SU-DHL-6 (cell line): ENCODE results near the gene SYNDIG1.

ENCODE experiments used
- H2AFZ ChIP-seq: fragments of 200-600 bp; sonication (generic); 2 replicates; pipeline ENCODE4 v1.6.1; 2014; ENCODE audit warnings: low read depth, mild to moderate bottlenecking, moderate library complexity, mixed read lengths, antibody characterized with exemption, low read length; ENCODE audit not compliant: severe bottlenecking
- H3F3A ChIP-seq: fragments of 200-600 bp; shearing (Covaris generic); 2 replicates; pipeline ENCODE4 v1.6.0; 2016; ENCODE audit warnings: antibody characterized with exemption, mild to moderate bottlenecking; ENCODE audit not compliant: insufficient read depth
- H3K27ac ChIP-seq: fragments of 200-600 bp; sonication (generic); 2 replicates; pipeline ENCODE4 v1.5.1; 2016; ENCODE audit warnings: low read depth, mild to moderate bottlenecking, low read length, moderate library complexity, mixed read lengths
- H3K27me3 ChIP-seq: fragments of 200-600 bp; sonication (generic), shearing (Covaris generic); 2 replicates; pipeline ENCODE4 v1.6.0; 2014; ENCODE audit warnings: mild to moderate bottlenecking, low read length
- H3K36me3 ChIP-seq: fragments of 200-600 bp; sonication (generic); 2 replicates; pipeline ENCODE4 v1.6.1; 2014; ENCODE audit warnings: mild to moderate bottlenecking, low read length, mixed read lengths
- H3K4me2 ChIP-seq: fragments of 300-600, 200-600 bp; shearing (Covaris generic), sonication (generic); 2 replicates; pipeline ENCODE4 v1.6.0; 2014; ENCODE audit warnings: low read length, low read depth, mild to moderate bottlenecking; ENCODE audit not compliant: poor library complexity, severe bottlenecking
- H3K4me3 ChIP-seq: fragments of 200-600 bp; sonication (generic); 2 replicates; pipeline ENCODE4 v1.5.1; 2014; ENCODE audit warnings: antibody characterized with exemption, low read length, mild to moderate bottlenecking, mixed read lengths; ENCODE audit not compliant: insufficient read depth, poor library complexity, severe bottlenecking
- H3K79me2 ChIP-seq: fragments of 200-600 bp; sonication (generic); 2 replicates; pipeline ENCODE4 v1.6.1; 2014; ENCODE audit warnings: mild to moderate bottlenecking, low read length, moderate library complexity; ENCODE audit not compliant: insufficient read depth
- H3K9ac ChIP-seq: fragments of 200-600 bp; sonication (generic); 2 replicates; pipeline ENCODE4 v1.7.0; 2014; ENCODE audit warnings: mild to moderate bottlenecking, low read length
- H3K9me2 ChIP-seq: fragments of 200-600 bp; sonication (generic); replicated peaks from 2 replicates; pipeline ENCODE4 v1.6.1; 2014; ENCODE audit warnings: low read length; ENCODE audit not compliant: insufficient read depth
- H3K9me3 ChIP-seq: fragments of 200-600 bp; sonication (generic); 2 replicates; pipeline ENCODE4 v1.6.1; 2014; ENCODE audit warnings: low read length, mixed read lengths; ENCODE audit not compliant: insufficient read depth
- H4K20me1 ChIP-seq: fragments of 200-600 bp; sonication (generic); 2 replicates; pipeline ENCODE4 v1.6.1; 2014; ENCODE audit warnings: low read depth, mild to moderate bottlenecking, antibody characterized with exemption, low read length, moderate library complexity, mixed read lengths
- CTCF ChIP-seq: fragments of 200-600 bp; sonication (generic); IDR thresholded peaks from one replicate; pipeline ENCODE4 v1.5.1; 2017; ENCODE audit warnings: antibody characterized with exemption, mild to moderate bottlenecking, low read length, moderate library complexity; ENCODE audit not compliant: insufficient read depth, poor library complexity, severe bottlenecking
- EZH2phosphoT487 ChIP-seq: fragments of 200-600 bp; sonication (generic), shearing (Covaris generic); conservative IDR thresholded peaks from 2 replicates; pipeline ENCODE4 v1.6.1; 2018; ENCODE audit warnings: mild to moderate bottlenecking, antibody characterized with exemption, low read length, moderate library complexity, mixed read lengths

SYNDIG1 gene

GRCh38 chr20:24485981-24486380 is 16.6 kb downstream of the SYNDIG1 start:
- H3K9ac ChIP-seq, result no peak overlapping the region
- H3K27ac ChIP-seq, result no peak overlapping the region
- no peaks in the 10 kb centered on the region for H3K9me2 ChIP-seq
- no peaks in the 10 kb centered on the region for H3K79me2 ChIP-seq
- TF ChIP-seq EZH2phosphoT487 (no peak), CTCF (no peak)
- no peaks in the 10 kb centered on the region for H3F3A ChIP-seq
- no peaks in the 10 kb centered on the region for H4K20me1 ChIP-seq
- H3K9me3 ChIP-seq, result no peaks in the 10 kb centered on the region
- no peak overlapping the region for H2AFZ ChIP-seq
- no peaks in the 10 kb centered on the region for H3K27me3 ChIP-seq
- H3K4me3 ChIP-seq, result no peak overlapping the region
- H3K4me2 ChIP-seq, result no peak overlapping the region
- H3K36me3 ChIP-seq, result no peaks in the 10 kb centered on the region

GRCh38 chr20:24487240-24487639 is 17.8 kb downstream of the SYNDIG1 start:
- H3F3A ChIP-seq, result no peaks in the 10 kb centered on the region
- no peak overlapping the region for H2AFZ ChIP-seq
- no peaks in the 10 kb centered on the region for H3K9me2 ChIP-seq
- no peaks in the 10 kb centered on the region for H3K9me3 ChIP-seq
- H3K36me3 ChIP-seq, result no peaks in the 10 kb centered on the region
- TF ChIP-seq CTCF (no peak), EZH2phosphoT487 (no peak)
- no peak overlapping the region for H3K9ac ChIP-seq
- no peaks in the 10 kb centered on the region for H3K27me3 ChIP-seq
- H3K79me2 ChIP-seq, result no peaks in the 10 kb centered on the region
- H4K20me1 ChIP-seq, result no peaks in the 10 kb centered on the region
- H3K4me2 ChIP-seq, result no peak overlapping the region
- no peak overlapping the region for H3K4me3 ChIP-seq
- no peak overlapping the region for H3K27ac ChIP-seq

- Histone ChIP-seq H3K4me2 (no peak overlapping the region), H3K79me2 (no peaks in the 10 kb centered on the region), H3K27me3 (no peaks in the 10 kb centered on the region), H3K9ac (no peak overlapping the region), H3K9me3 (no peaks in the 10 kb centered on the region), H3K4me3 (no peak overlapping the region), H4K20me1 (no peaks in the 10 kb centered on the region), H2AFZ (no peak overlapping the region), H3F3A (no peaks in the 10 kb centered on the region), H3K27ac (no peak overlapping the region), H3K36me3 (no peaks in the 10 kb centered on the region), H3K9me2 (no peaks in the 10 kb centered on the region)
- no peak for TF ChIP-seq CTCF
- TF ChIP-seq EZH2phosphoT487, result no peak
These were observed 18.2 kb downstream of the SYNDIG1 start for GRCh38 chr20:24487648-24488047.
